Uterus (tissue), 4 donors: ENCODE measurements around the gene UNC79. TPM values are rescaled to one million over a fixed set of nuclear protein-coding genes. Genes with fewer than 3 reads are reported as not detected.

Experiments
- DNase-seq, 2 donors: peaks; one replicate each; pipeline ENCODE4 v3.0.0-alpha.2; 2019 to 2020
- H3K27ac ChIP-seq, 2 donors: fragments of 200-600 bp; sonication (generic); 1 replicate in 1 of 2; 2 replicates in 1 of 2; pipeline ENCODE4 v1.5.1; 2016 to 2018
- H3K27me3 ChIP-seq, 2 donors: fragments of 200-600 bp; sonication (generic); one replicate each; pipeline ENCODE4 v1.5.1; 2018 to 2019; ENCODE audit warnings: control low read depth in 1 of 2
- H3K36me3 ChIP-seq, 2 donors: fragments of 200-600 bp; sonication (generic); one replicate each; pipeline ENCODE4 v1.5.1; 2019; ENCODE audit warnings: control low read depth in 1 of 2
- H3K4me1 ChIP-seq, 2 donors: fragments of 200-600 bp; sonication (generic); one replicate each; pipeline ENCODE4 v1.5.1; 2018 to 2019; ENCODE audit warnings: control low read depth in 1 of 2
- H3K4me3 ChIP-seq, 2 donors: fragments of 200-600 bp; sonication (generic); 1 replicate in 1 of 2; 2 replicates in 1 of 2; pipeline ENCODE4 v1.5.1; 2018 to 2019; ENCODE audit warnings: mild to moderate bottlenecking in 1 of 2
- H3K9me3 ChIP-seq, 2 donors: fragments of 200-600 bp; sonication (generic); one replicate each; pipeline ENCODE4 v1.5.1; 2019; ENCODE audit warnings: control low read depth in 1 of 2
- CTCF ChIP-seq, 4 experiments: fragments of 200-600 bp in 2 of 4; fragments of 450-650 bp in 2 of 4; sonication (generic) in 2 of 4; IDR thresholded peaks; one replicate each; pipeline ENCODE4 v1.5.1; 2016 to 2019; ENCODE audit warnings: antibody characterized with exemption in 4 of 4, mild to moderate bottlenecking in 2 of 4, moderate library complexity in 1 of 4
- POLR2A ChIP-seq, 2 donors: fragments of 450-650 bp; IDR thresholded peaks; one replicate each; pipeline ENCODE4 v1.6.1; 2016; ENCODE audit warnings: antibody characterized with exemption in 2 of 2, mild to moderate bottlenecking in 1 of 2, moderate library complexity in 1 of 2
- intact Hi-C: fragments of 100-400 bp; cut with DNase I; formaldehyde crosslinking; loops from one replicate; pipeline ENCODE4 v1.15.1; 2023; ENCODE audit warnings: low total_unique reads
- total RNA-seq, 4 donors: library from RNA; depleted of rRNA in 3 of 4; stranded (reverse); fragments of >200 nt in 3 of 4; gene quantifications; one replicate each; pipeline versions ENCODE4 v1.1.0 to v1.2.4, GENCODE V29; 2014 to 2023
- donor health status: DM: yes; HTN: yes; CAD: no.

Gene UNC79
- total RNA-seq, 4 donors from 2014 or later, result 0.24 to 0.35 TPM; not detected in 2

- Histone ChIP-seq H3K4me3 (no peak overlapping the region), H3K27ac (no peak overlapping the region), H3K9me3 (no peaks in the 10 kb centered on the region), H3K4me1 (no peaks in the 10 kb centered on the region), H3K36me3 (no peaks in the 10 kb centered on the region), H3K27me3 (no peaks in the 10 kb centered on the region)
- intact Hi-C loops, result no loop called here
- no peak for TF ChIP-seq POLR2A (IDR thresholded peaks at IDR 0.05)
- TF ChIP-seq CTCF (IDR thresholded peaks at IDR 0.05), result no peak
- DNase-seq, result no peak
Measured at GRCh38 chr14:93564918-93565317, 134.2 kb downstream of the UNC79 start.

- Histone ChIP-seq H3K36me3 (no peaks in the 10 kb centered on the region), H3K4me3 (no peak overlapping the region), H3K4me1 (no peaks in the 10 kb centered on the region), H3K9me3 (no peaks in the 10 kb centered on the region), H3K27me3 (no peaks in the 10 kb centered on the region), H3K27ac (no peak overlapping the region)
- intact Hi-C loops, result no loop called here
- TF ChIP-seq CTCF (IDR thresholded peaks at IDR 0.05), result no peak
- no peak for TF ChIP-seq POLR2A (IDR thresholded peaks at IDR 0.05)
- DNase-seq, result no peak
Measured at GRCh38 chr14:93566065-93566693, 135.4 kb downstream of the UNC79 start.

- intact Hi-C loops, result no loop called here
- Histone ChIP-seq H3K27ac (no peak overlapping the region), H3K36me3 (no peaks in the 10 kb centered on the region), H3K9me3 (no peaks in the 10 kb centered on the region), H3K4me1 (no peaks in the 10 kb centered on the region), H3K27me3 (no peaks in the 10 kb centered on the region), H3K4me3 (no peak overlapping the region)
- TF ChIP-seq CTCF (IDR thresholded peaks at IDR 0.05) (no peak), POLR2A (IDR thresholded peaks at IDR 0.05) (no peak)
- no peak for DNase-seq
Measured at GRCh38 chr14:93571275-93571674, 140.5 kb downstream of the UNC79 start.

- H3K9me3 ChIP-seq, result no peaks in the 10 kb centered on the region
- no peak overlapping the region for H3K27ac ChIP-seq
- no peaks in the 10 kb centered on the region for H3K36me3 ChIP-seq
- H3K4me1 ChIP-seq, result no peaks in the 10 kb centered on the region
- H3K27me3 ChIP-seq, result no peaks in the 10 kb centered on the region
- no peak for DNase-seq
- intact Hi-C loops, result no loop called here
- H3K4me3 ChIP-seq, result no peak overlapping the region
- no peak for TF ChIP-seq CTCF (IDR thresholded peaks at IDR 0.05)
- no peak for TF ChIP-seq POLR2A (IDR thresholded peaks at IDR 0.05)
Measured at GRCh38 chr14:93579178-93579577, 148.4 kb downstream of the UNC79 start.

- TF ChIP-seq CTCF (IDR thresholded peaks at IDR 0.05) (no peak), POLR2A (IDR thresholded peaks at IDR 0.05) (no peak)
- intact Hi-C loops, result no loop called here
- Histone ChIP-seq H3K27ac (no peak overlapping the region), H3K4me3 (no peak overlapping the region), H3K4me1 (no peaks in the 10 kb centered on the region), H3K36me3 (no peaks in the 10 kb centered on the region), H3K27me3 (no peaks in the 10 kb centered on the region), H3K9me3 (no peaks in the 10 kb centered on the region)
- DNase-seq, result no peak
Measured at GRCh38 chr14:93582516-93582915, 151.8 kb downstream of the UNC79 start.
